GM04503 (cell line): ENCODE measurements around the gene CNTN4.
"Not testable (repeated sequence)": the region's sequence is repeated elsewhere in the genome, so short reads cannot be mapped to it uniquely, and the experiment has no call there.

Source experiments
- DNase-seq: peaks from one replicate; pipeline ENCODE4 v3.0.0-alpha.2; 2012; ENCODE audit warnings: low read depth

The CNTN4 gene

GRCh38 chr3:2978977-2979732 lies 880.5 kb downstream of the CNTN4 start:
- no peak for DNase-seq

- no peak for DNase-seq
These were observed 885.6 kb downstream of the CNTN4 start for GRCh38 chr3:2984005-2984830.

- no peak for DNase-seq
These were observed 886.2 kb downstream of the CNTN4 start for GRCh38 chr3:2984831-2985220.

GRCh38 chr3:2985479-2985878 lies 886.8 kb downstream of the CNTN4 start:
- no peak for DNase-seq

- DNase-seq, result no peak
These were observed 893.9 kb downstream of the CNTN4 start for GRCh38 chr3:2992534-2992933.

GRCh38 chr3:2993130-2993529 lies 894.5 kb downstream of the CNTN4 start:
- DNase-seq, result not testable (repeated sequence)

- DNase-seq, result no peak
These were observed 895.1 kb downstream of the CNTN4 start for GRCh38 chr3:2993736-2994135.

- DNase-seq, result no peak
These were observed 896.5 kb downstream of the CNTN4 start for GRCh38 chr3:2995195-2995594.

GRCh38 chr3:3005146-3005744 lies 906.6 kb downstream of the CNTN4 start:
- no peak for DNase-seq

GRCh38 chr3:3013317-3014052 lies 914.8 kb downstream of the CNTN4 start:
- DNase-seq, result no peak

- no peak for DNase-seq
These were observed 916.8 kb downstream of the CNTN4 start for GRCh38 chr3:3015185-3016089.

GRCh38 chr3:3016226-3016625 lies 917.6 kb downstream of the CNTN4 start:
- no peak for DNase-seq

- DNase-seq, result no peak
These were observed 921.5 kb downstream of the CNTN4 start for GRCh38 chr3:3020209-3020608.

GRCh38 chr3:3023111-3023745 lies 924.6 kb downstream of the CNTN4 start:
- no peak for DNase-seq

GRCh38 chr3:3027976-3028567 lies 929.4 kb downstream of the CNTN4 start:
- no peak for DNase-seq

- DNase-seq, result no peak
These were observed 932.7 kb downstream of the CNTN4 start for GRCh38 chr3:3031326-3031725.

GRCh38 chr3:3037156-3037555 lies 938.5 kb downstream of the CNTN4 start:
- DNase-seq, result no peak

GRCh38 chr3:3038201-3038991 lies 939.7 kb downstream of the CNTN4 start:
- DNase-seq, result no peak

- no peak for DNase-seq
These were observed 955.3 kb downstream of the CNTN4 start for GRCh38 chr3:3053974-3054373.

GRCh38 chr3:3059645-3060044 lies 961.0 kb downstream of the CNTN4 start:
- no peak for DNase-seq
